ENCODE measurements around the gene TMEM154. TPM values are rescaled to one million over a fixed set of nuclear protein-coding genes. Genes with fewer than 3 reads are reported as not detected.
A peak's percentile ranks its signal among the peaks of the same experiment; 100 is the strongest.
"Not testable (repeated sequence)": the region's sequence is repeated elsewhere in the genome, so short reads cannot be mapped to it uniquely, and the experiment has no call there.

Gene TMEM154
- total RNA-seq, 2 donors from 2014 or later: 1.4 to 5.4 TPM

DNA sequence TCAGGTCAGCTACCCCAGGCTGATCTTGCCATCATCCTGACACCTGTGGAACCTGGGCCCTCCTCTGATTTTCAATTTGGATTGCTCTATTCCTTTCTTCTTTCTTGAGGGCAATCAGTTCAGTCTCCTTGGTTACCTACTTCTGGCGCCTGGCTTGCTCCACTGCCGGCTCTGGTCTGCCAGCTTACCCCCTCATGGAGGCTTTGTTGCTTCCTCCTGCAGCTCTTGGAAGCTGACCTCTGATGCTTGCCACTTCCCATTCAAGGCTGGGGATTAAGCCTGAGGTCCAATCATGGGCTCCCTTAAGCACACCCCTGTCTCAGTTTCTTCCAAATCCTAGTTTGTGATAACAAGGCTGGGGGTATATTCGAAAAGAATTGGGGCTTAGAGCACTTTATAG is 5.4 kb downstream of the TMEM154 start:
- intact Hi-C loops (cut with DNase I, micrococcal nuclease): no loop called here
- no peak for DNase-seq
- peak; percentile 15 for ATAC-seq

DNA sequence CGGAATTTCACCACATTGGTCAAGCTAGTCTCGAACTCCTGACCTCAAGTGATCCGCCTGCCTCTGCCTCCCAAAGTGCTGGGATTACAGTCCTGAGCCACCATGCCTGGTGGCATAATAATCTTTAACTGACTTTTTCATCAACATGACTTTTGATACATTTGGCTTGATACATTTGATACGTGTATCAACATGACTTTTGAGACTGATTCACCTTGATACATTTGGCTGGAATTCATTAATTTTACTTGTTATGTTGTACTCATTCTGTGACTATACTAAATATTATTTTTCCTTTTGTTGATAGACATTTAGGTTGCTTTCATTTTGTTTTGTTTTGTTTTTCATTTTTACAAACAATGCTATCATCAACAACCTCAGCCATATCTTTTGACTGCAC is 6.3 kb downstream of the TMEM154 start:
- ATAC-seq (no peak), DNase-seq (no peak)
- intact Hi-C loops (cut with DNase I, micrococcal nuclease): no loop called here

GRCh38 chr4:152672206-152673092 is 7.3 kb downstream of the TMEM154 start:
- DNase-seq (no peak), ATAC-seq (no peak)
- intact Hi-C loops (cut with DNase I, micrococcal nuclease): no loop called here

DNA sequence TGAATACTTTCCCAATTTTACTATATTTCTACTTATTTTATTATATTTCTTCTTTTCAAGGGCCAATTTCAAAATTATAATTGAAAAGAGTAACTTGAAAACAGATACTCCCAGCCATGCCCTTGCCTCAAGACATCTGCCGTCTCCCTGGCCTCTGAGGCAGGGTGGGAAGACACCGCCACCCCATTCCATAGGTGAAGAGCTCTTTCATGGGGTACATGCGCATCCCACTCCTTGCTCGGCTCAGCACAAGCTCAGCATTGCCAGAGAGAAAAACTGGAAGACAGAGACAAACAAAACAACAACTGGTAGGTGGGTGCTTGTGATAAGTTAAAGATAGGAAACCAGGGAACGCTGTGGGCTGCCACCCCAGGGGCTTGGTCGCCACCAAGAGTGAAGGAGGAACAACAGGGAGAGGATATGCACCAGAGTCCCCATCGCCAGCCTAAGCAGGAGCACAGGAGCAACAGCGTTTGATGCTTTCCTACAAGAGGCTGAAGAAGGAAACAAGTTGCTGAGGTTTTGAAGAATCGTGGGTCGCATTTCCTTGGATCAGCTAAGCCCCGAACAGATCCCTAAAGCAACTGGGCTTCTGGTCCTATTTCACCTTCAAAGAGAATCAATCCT is 11.3 kb downstream of the TMEM154 start:
- intact Hi-C loops (cut with DNase I, micrococcal nuclease): no loop called here
- DNase-seq: no peak
- ATAC-seq: no peak

- DNase-seq (no peak), ATAC-seq (no peak)
- intact Hi-C loops (cut with DNase I, micrococcal nuclease): no loop called here
These were observed 12.0 kb downstream of the TMEM154 start for GRCh38 chr4:152667781-152668180.

GRCh38 chr4:152666946-152667345 is 12.9 kb downstream of the TMEM154 start:
- DNase-seq (no peak), ATAC-seq (no peak)
- intact Hi-C loops (cut with DNase I, micrococcal nuclease): no loop called here

- DNase-seq: no peak
- intact Hi-C loops (cut with DNase I, micrococcal nuclease): no loop called here
- ATAC-seq: no peak
These were observed 14.0 kb downstream of the TMEM154 start for GRCh38 chr4:152665691-152666395.

DNA sequence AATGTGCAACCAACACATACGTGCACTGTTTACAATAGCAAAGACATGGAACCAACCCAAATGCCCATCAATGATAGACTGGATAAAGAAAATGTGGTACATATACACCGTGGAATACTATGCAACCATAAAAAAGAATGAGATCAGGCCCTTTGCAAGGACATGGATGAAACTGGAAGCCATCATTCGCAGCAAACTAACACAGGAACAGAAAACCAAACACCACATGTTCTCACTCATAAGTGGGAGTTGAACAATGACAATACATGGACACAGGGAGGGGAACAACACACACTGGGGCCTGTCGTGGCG is 15.8 kb downstream of the TMEM154 start:
- ATAC-seq; intact Hi-C loops (cut with DNase I, micrococcal nuclease); DNase-seq: not testable (repeated sequence)

- intact Hi-C loops (cut with DNase I, micrococcal nuclease): no loop called here
- ATAC-seq (peak; percentile 64), DNase-seq (no peak)
These were observed 16.4 kb downstream of the TMEM154 start for GRCh38 chr4:152663203-152664066.

DNA sequence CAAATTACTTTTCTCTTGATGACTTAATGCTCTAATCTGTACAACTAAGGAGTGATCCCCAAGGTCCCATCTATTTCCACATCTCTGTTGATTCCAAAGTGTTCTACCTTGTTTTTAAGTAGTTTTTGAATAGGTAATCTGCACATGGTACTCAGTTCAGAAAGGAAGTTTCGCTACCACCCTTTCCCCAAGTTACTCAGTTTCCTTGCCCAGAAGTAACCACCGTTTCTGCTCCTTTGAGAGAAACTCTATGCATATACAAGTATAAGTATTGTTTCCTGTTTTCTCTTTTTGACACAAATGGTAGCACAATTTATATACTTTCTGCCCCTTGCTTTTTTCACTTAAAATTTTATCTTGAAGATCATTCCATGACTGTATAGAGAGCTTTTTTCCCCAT is 18.1 kb downstream of the TMEM154 start:
- intact Hi-C loops (cut with DNase I, micrococcal nuclease): no loop called here
- ATAC-seq (no peak), DNase-seq (no peak)

- intact Hi-C loops (cut with DNase I, micrococcal nuclease): no loop called here
- ATAC-seq (peak; percentile 70), DNase-seq (no peak)
These were observed 19.3 kb downstream of the TMEM154 start for GRCh38 chr4:152660526-152660925.

DNA sequence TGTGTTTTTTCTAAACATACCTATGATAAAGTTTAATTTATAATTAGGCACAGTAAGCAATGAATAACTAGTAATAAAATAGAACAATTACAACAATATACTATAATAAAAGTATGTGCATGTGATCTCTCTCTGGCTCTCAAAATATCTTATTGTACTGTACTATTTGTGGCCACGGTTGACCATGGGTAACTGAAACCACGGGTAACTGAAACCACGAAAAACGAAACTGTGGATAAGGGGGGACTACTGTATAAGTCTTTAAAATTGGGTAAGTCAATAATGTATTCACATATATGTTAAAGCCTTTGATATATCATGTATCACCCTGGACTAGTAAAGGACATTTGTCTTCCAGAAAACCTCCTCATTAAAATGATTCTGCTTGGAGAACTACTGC is 20.0 kb downstream of the TMEM154 start:
- ATAC-seq: no peak
- intact Hi-C loops (cut with DNase I, micrococcal nuclease): no loop called here
- DNase-seq: no peak

- ATAC-seq (no peak), DNase-seq (no peak)
- intact Hi-C loops (cut with DNase I, micrococcal nuclease): no loop called here
These were observed 22.1 kb downstream of the TMEM154 start for GRCh38 chr4:152657657-152658056.

DNA sequence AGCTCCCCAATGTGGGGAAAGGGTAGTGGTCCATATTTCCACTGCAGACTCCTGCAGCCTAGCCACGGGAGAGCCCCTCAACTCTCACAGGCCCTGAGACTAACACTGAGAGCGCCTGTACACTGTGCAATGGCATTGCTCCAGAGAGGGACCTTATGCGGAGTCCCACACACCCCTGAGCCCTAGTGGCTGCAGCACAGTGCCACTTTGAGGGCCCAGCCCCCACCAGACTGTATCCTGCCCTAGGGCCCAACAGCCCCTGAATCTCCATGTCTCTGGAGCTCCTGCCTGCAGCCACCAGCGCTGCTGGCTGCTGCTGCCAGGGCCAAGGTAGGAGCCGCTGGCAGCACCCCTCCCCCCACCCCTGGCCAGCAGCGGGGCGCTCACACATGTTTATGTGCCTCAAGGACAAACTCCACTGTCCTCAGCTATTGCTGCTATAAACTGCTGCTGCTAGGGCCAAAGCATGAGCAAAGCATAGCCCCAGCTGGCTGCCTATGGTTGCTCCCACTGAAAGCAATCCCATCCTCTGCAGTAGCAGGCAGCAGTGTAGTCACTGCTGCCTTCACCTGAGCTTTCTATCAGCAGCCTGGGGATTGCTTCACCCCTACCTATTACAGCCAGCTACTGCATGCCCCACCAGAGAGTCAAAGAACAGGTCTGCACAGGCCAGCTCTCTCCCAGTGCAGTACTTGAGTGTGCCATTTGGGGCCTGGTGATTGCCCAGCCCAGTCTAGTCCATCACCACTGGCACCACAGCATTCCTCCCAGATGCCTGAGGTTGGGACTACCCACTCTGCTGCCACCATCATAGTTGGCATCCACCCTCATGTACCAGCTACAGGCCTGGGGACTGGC is 24.3 kb downstream of the TMEM154 start:
- peak; percentile 96 for ATAC-seq
- intact Hi-C loops (cut with DNase I, micrococcal nuclease): no loop called here
- DNase-seq: peak in 1 of 2 donors; percentile 65

- ATAC-seq (peak; percentile 60), DNase-seq (no peak)
- intact Hi-C loops (cut with DNase I, micrococcal nuclease): no loop called here
These were observed 27.7 kb downstream of the TMEM154 start for GRCh38 chr4:152652102-152652501.

DNA sequence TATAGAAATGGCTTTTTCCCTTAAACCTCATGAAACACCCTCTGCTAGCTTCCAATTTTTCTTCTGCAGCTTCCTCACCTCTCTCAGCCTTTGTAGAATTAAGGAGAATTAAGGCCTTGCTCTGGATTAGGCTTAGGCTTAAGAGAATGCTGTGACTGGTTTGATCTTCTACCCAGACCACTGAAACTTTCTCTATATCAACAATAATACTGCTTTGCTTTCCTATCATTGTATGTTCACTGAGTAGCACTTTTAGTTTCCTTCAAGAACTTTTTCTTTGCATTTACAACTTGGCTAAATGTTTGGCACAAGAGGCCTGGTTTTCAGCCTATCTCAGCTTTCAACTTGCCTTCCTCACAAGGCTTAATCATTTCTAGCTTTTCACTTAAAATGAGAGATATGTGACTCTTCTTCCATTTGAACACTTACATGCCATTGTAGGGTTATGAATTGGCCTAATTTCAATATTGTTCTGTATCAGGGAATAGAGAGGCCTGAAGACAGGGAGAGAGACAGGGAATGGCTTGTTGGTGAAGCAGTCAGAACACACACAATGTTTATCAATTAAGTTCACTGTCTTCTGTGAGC is 28.2 kb downstream of the TMEM154 start:
- intact Hi-C loops (cut with DNase I, micrococcal nuclease): no loop called here
- no peak for ATAC-seq
- DNase-seq: no peak

DNA sequence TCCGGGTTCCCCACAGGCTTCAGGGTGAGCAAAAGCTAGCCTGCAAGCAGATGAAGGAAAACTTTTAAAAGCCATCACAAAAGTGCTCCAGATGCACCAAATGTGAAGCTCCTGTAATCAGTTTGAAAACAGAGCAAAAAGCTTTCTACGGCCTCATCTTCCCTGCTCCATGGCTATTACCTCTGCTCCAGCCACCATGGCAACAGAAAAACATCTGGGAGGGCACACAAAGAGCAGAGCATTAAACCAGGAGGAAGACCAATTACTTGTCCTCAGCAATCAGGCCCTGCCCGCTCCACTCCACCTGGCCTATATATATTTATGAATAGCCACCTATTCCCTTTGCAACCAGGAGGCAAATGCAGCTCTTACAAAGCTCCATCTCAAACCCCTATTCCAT is 33.6 kb downstream of the TMEM154 start:
- intact Hi-C loops (cut with DNase I, micrococcal nuclease): no loop called here
- DNase-seq: no peak
- peak; percentile 22 for ATAC-seq

DNA sequence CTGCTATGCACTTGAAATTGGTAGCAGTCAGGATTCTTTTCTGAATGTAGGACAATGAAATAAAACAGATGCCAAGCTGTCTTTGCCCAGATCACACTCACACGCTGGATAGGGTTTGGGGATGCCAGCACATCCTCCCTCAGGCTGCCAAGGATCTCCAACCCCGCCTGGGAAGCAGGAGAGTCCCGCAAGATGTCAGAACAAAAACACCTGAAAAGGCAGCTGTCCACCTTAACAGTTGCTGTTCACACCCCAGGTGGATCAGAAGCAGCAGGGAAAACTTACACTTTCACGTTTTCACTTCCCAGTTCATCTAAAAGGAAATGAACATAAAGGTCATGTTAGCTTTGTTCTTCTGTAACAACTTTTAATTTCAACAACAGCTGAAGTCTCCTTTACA is 35.7 kb downstream of the TMEM154 start:
- no peak for DNase-seq
- ATAC-seq: peak; percentile 13
- intact Hi-C loops (cut with DNase I, micrococcal nuclease): loop anchor here in 1 of 2 donors (5.0 kb wide), 1 partner anchor 142 kb away; no protein-coding TSS in a partner anchor

All from left colon (tissue), 2 donors.